ENCODE data around the gene GRM7. TPM values are rescaled to one million over a fixed set of nuclear protein-coding genes. Genes with fewer than 3 reads are reported as not detected.

GRM7 gene
- total RNA-seq, 1 experiment from 2014 or later = not detected

GRCh38 chr3:7646851-7647250 is 785.9 kb downstream of the GRM7 start:
- H3K27me3 ChIP-seq (ENCODE audit: low read length) = no peaks in the 10 kb centered on the region
- no peak for TF ChIP-seq EZH2phosphoT487 (IDR thresholded peaks at IDR 0.05; ENCODE audit: borderline replicate concordance, low read length)
- TF ChIP-seq EZH2 (IDR thresholded peaks at IDR 0.05; ENCODE audit: low read length, unreplicated experiment) = no peak
- no peak for TF ChIP-seq CTCF (conservative IDR thresholded peaks at IDR 0.05; ENCODE audit: low read depth, low read length)
- no peak for DNase-seq
- no peaks in the 10 kb centered on the region for H4K20me1 ChIP-seq (ENCODE audit: low read length)
- no peaks in the 10 kb centered on the region for H3K4me1 ChIP-seq (ENCODE audit: insufficient read depth, low read length)
- no TSS peak for BruUV-seq (replicated peaks)
- POLR2A ChIA-PET (ENCODE audit: unreplicated experiment) = no interaction called here
- no peak overlapping the region for H3K4me3 ChIP-seq (ENCODE audit: low read length)
- no peaks in the 10 kb centered on the region for H3F3A ChIP-seq (ENCODE audit: low read length, unreplicated experiment)
- H2AFZ ChIP-seq (ENCODE audit: low read length) = no peak overlapping the region
- H3K9ac ChIP-seq (ENCODE audit: low read length) = no peak overlapping the region
- H3K4me2 ChIP-seq (ENCODE audit: low read length) = no peak overlapping the region
- H3K36me3 ChIP-seq (ENCODE audit: low read depth, low read length) = no peaks in the 10 kb centered on the region
- 0 out of 2 replicates have a peak, but pooled peaks cover 5% of the 10 kb centered on the region for H3K9me3 ChIP-seq (ENCODE audit: low read length)
- CTCF ChIA-PET = no interaction called here
- intact Hi-C loops (cut with micrococcal nuclease) = no loop called here
- H3K9me2 ChIP-seq (replicated peaks; ENCODE audit: low read length) = no peaks in the 10 kb centered on the region
- ATAC-seq = no peak
- H3K27ac ChIP-seq (ENCODE audit: low read length) = no peak overlapping the region
- no peaks in the 10 kb centered on the region for H3K79me2 ChIP-seq (ENCODE audit: low read length)

DNA sequence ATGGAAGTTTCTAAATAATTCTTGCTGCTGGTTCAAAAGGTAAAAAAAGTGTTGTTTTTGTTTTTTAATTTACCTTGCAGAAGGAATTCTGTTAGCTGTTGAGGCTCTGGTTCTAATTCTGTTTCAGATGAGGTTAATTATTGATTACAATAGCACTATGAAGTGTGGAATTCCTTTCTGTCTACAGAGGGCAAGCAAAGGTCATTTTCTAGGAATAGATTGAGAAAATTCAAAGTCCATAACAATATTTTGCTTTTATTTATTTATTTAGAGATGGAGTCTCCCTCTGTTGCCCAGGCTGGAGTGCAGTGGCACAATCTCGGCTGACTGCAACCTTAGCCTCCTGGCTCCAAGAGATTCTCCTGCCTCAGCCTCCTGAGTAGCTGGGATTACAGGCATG is 789.6 kb downstream of the GRM7 start:
- H3K27ac ChIP-seq (ENCODE audit: low read length) = no peak overlapping the region
- H3K36me3 ChIP-seq (ENCODE audit: low read depth, low read length) = no peaks in the 10 kb centered on the region
- ATAC-seq = no peak
- intact Hi-C loops (cut with micrococcal nuclease) = no loop called here
- no peaks in the 10 kb centered on the region for H3K27me3 ChIP-seq (ENCODE audit: low read length)
- TF ChIP-seq EZH2phosphoT487 (IDR thresholded peaks at IDR 0.05; ENCODE audit: borderline replicate concordance, low read length) (no peak), CTCF (conservative IDR thresholded peaks at IDR 0.05; ENCODE audit: low read depth, low read length) (no peak), EZH2 (IDR thresholded peaks at IDR 0.05; ENCODE audit: low read length, unreplicated experiment) (no peak)
- no peak overlapping the region for H2AFZ ChIP-seq (ENCODE audit: low read length)
- no peaks in the 10 kb centered on the region for H3K9me2 ChIP-seq (replicated peaks; ENCODE audit: low read length)
- no peaks in the 10 kb centered on the region for H3K79me2 ChIP-seq (ENCODE audit: low read length)
- ChIA-PET POLR2A (ENCODE audit: unreplicated experiment) (no interaction called here), CTCF (no interaction called here)
- H3K4me3 ChIP-seq (ENCODE audit: low read length) = no peak overlapping the region
- H3K9me3 ChIP-seq (ENCODE audit: low read length) = peaks cover 19% of the 10 kb centered on the region
- no peaks in the 10 kb centered on the region for H4K20me1 ChIP-seq (ENCODE audit: low read length)
- no peak for DNase-seq
- BruUV-seq (replicated peaks) = no TSS peak
- no peak overlapping the region for H3K9ac ChIP-seq (ENCODE audit: low read length)
- no peaks in the 10 kb centered on the region for H3K4me1 ChIP-seq (ENCODE audit: insufficient read depth, low read length)
- no peaks in the 10 kb centered on the region for H3F3A ChIP-seq (ENCODE audit: low read length, unreplicated experiment)
- no peak overlapping the region for H3K4me2 ChIP-seq (ENCODE audit: low read length)

- no peaks in the 10 kb centered on the region for H3F3A ChIP-seq (ENCODE audit: low read length, unreplicated experiment)
- no peaks in the 10 kb centered on the region for H3K9me2 ChIP-seq (replicated peaks; ENCODE audit: low read length)
- H3K27me3 ChIP-seq (ENCODE audit: low read length) = no peaks in the 10 kb centered on the region
- intact Hi-C loops (cut with micrococcal nuclease) = no loop called here
- H3K36me3 ChIP-seq (ENCODE audit: low read depth, low read length) = no peaks in the 10 kb centered on the region
- no peaks in the 10 kb centered on the region for H3K79me2 ChIP-seq (ENCODE audit: low read length)
- H3K4me2 ChIP-seq (ENCODE audit: low read length) = no peak overlapping the region
- H3K9ac ChIP-seq (ENCODE audit: low read length) = no peak overlapping the region
- H3K9me3 ChIP-seq (ENCODE audit: low read length) = peaks cover 25% of the 10 kb centered on the region
- TF ChIP-seq CTCF (conservative IDR thresholded peaks at IDR 0.05; ENCODE audit: low read depth, low read length) (no peak), EZH2phosphoT487 (IDR thresholded peaks at IDR 0.05; ENCODE audit: borderline replicate concordance, low read length) (no peak), EZH2 (IDR thresholded peaks at IDR 0.05; ENCODE audit: low read length, unreplicated experiment) (no peak)
- H3K27ac ChIP-seq (ENCODE audit: low read length) = no peak overlapping the region
- DNase-seq (no peak), ATAC-seq (no peak)
- ChIA-PET CTCF (no interaction called here), POLR2A (ENCODE audit: unreplicated experiment) (no interaction called here)
- H3K4me3 ChIP-seq (ENCODE audit: low read length) = no peak overlapping the region
- H2AFZ ChIP-seq (ENCODE audit: low read length) = no peak overlapping the region
- no TSS peak for BruUV-seq (replicated peaks)
- H4K20me1 ChIP-seq (ENCODE audit: low read length) = no peaks in the 10 kb centered on the region
- no peaks in the 10 kb centered on the region for H3K4me1 ChIP-seq (ENCODE audit: insufficient read depth, low read length)
Measured at GRCh38 chr3:7651274-7651673, 790.4 kb downstream of the GRM7 start.

Data from PC-3 (cell line).